PC-9 (cell line): Measurements from ENCODE around the gene RARS1. TPM values are rescaled to one million over a fixed set of nuclear protein-coding genes. Genes with fewer than 3 reads are reported as not detected.
"Not testable (repeated sequence)": the region's sequence is repeated elsewhere in the genome, so short reads cannot be mapped to it uniquely, and the experiment has no call there.

ENCODE experiments used
- BruUV-seq: library from RNA; stranded (reverse); fragments of 400-500 nt; replicated peaks from 2 replicates; lab custom pipeline; 2021; lab: Mats Ljungman, UMichigan
- CTCF ChIA-PET: fragments of 300-600 bp; sonication (Branson Sonifier 250); formaldehyde crosslinking; loops from one replicate; lab custom pipeline; 2022; ENCODE audit warnings: antibody characterized with exemption; lab: Charles Lee
- POLR2A ChIA-PET: fragments of 300-600 bp; sonication (Branson Sonifier 250); formaldehyde crosslinking; loops from one replicate; lab custom pipeline; 2022; ENCODE audit warnings: antibody characterized with exemption; ENCODE audit not compliant: unreplicated experiment; lab: Charles Lee
- DNase-seq, 2 experiments: peaks; one replicate each; pipeline versions ENCODE4 v3.0.0 to v3.0.0-alpha.2; 2015 to 2022; ENCODE audit warnings: mixed read lengths in 1 of 2
- H2AFZ ChIP-seq: fragments of 200-600 bp; sonication (generic); 2 replicates; pipeline ENCODE4 v1.8.1; 2017; ENCODE audit warnings: antibody characterized with exemption
- H3F3A ChIP-seq: fragments of 200-600 bp; sonication (generic); 2 replicates; pipeline ENCODE4 v1.8.1; 2017; ENCODE audit warnings: antibody characterized with exemption, mild to moderate bottlenecking, low read depth; ENCODE audit not compliant: insufficient read depth
- H3K27ac ChIP-seq: fragments of 200-600 bp; sonication (generic); 2 replicates; pipeline ENCODE4 v1.6.1; 2016; ENCODE audit warnings: mixed run types
- H3K27me3 ChIP-seq: fragments of 200-600 bp; sonication (generic); 2 replicates; pipeline ENCODE4 v1.6.1; 2016; ENCODE audit warnings: low read depth, mixed run types; ENCODE audit not compliant: insufficient read depth
- H3K36me3 ChIP-seq: fragments of 200-600 bp; sonication (generic); 2 replicates; pipeline ENCODE4 v1.6.1; 2016; ENCODE audit warnings: low read depth, mixed run types
- H3K4me1 ChIP-seq: fragments of 200-600 bp; sonication (generic); replicated peaks from 2 replicates; pipeline ENCODE4 v1.6.1; 2016; ENCODE audit warnings: mixed run types; ENCODE audit not compliant: insufficient read depth
- H3K4me2 ChIP-seq: fragments of 200-600 bp; sonication (generic); 2 replicates; pipeline ENCODE4 v1.6.1; 2017; ENCODE audit warnings: mixed run types
- H3K4me3 ChIP-seq: fragments of 200-600 bp; sonication (generic); 2 replicates; pipeline ENCODE4 v1.6.1; 2016; ENCODE audit warnings: mixed run types
- H3K79me2 ChIP-seq: fragments of 200-600 bp; sonication (generic); 2 replicates; pipeline ENCODE4 v1.6.1; 2017; ENCODE audit warnings: low read depth, mixed run types
- H3K9me2 ChIP-seq: fragments of 200-600 bp; sonication (generic); 2 replicates; pipeline ENCODE4 v1.8.1; 2017; ENCODE audit warnings: mild to moderate bottlenecking; ENCODE audit not compliant: insufficient read depth
- H3K9me3 ChIP-seq: fragments of 200-600 bp; sonication (generic); 2 replicates; pipeline ENCODE4 v1.8.1; 2016; ENCODE audit warnings: low read depth; ENCODE audit not compliant: insufficient read depth
- H4K20me1 ChIP-seq: fragments of 200-600 bp; sonication (generic); 2 replicates; pipeline ENCODE4 v1.8.1; 2017; ENCODE audit not compliant: insufficient read depth
- CTCF ChIP-seq: fragments of 200-600 bp; sonication (generic); conservative IDR thresholded peaks from 2 replicates; pipeline ENCODE4 v1.6.1; 2017; ENCODE audit warnings: mixed run types, antibody characterized with exemption, mild to moderate bottlenecking, moderate library complexity
- EZH2 ChIP-seq: fragments of 200-600 bp; sonication (generic); IDR thresholded peaks from 2 replicates; pipeline ENCODE4 v1.8.0; 2017; ENCODE audit warnings: antibody characterized with exemption, low read depth
- intact Hi-C: fragments of 100-400 bp; cut with micrococcal nuclease; formaldehyde crosslinking; loops from one replicate; pipeline ENCODE4 v1.10.0; 2022; ENCODE audit not compliant: unreplicated experiment
- total RNA-seq: library from RNA; stranded (reverse); gene quantifications from 2 replicates; pipeline ENCODE4 v1.2.3, GENCODE V29; 2021

Gene RARS1
- total RNA-seq, 1 experiment from 2014 or later: 125 TPM

- no peak overlapping the region for H3K4me3 ChIP-seq
- H3K79me2 ChIP-seq: no peaks in the 10 kb centered on the region
- no peak overlapping the region for H3K4me2 ChIP-seq
- no peaks in the 10 kb centered on the region for H4K20me1 ChIP-seq
- ChIA-PET CTCF (no interaction called here), POLR2A (no interaction called here)
- no peaks in the 10 kb centered on the region for H3K9me3 ChIP-seq
- no TSS peak for BruUV-seq
- DNase-seq: no peak
- H2AFZ ChIP-seq: no peak overlapping the region
- H3K27me3 ChIP-seq: 0 out of 2 replicates have a peak, but pooled peaks cover 4% of the 10 kb centered on the region
- H3K4me1 ChIP-seq: no peaks in the 10 kb centered on the region
- no peaks in the 10 kb centered on the region for H3K36me3 ChIP-seq
- H3F3A ChIP-seq: no peaks in the 10 kb centered on the region
- TF ChIP-seq EZH2 (no peak), CTCF (no peak)
- intact Hi-C loops: no loop called here
- H3K27ac ChIP-seq: no peak overlapping the region
- no peaks in the 10 kb centered on the region for H3K9me2 ChIP-seq
These were observed 44.4 kb downstream of the RARS1 start for GRCh38 chr5:168530621-168531150.

- TF ChIP-seq CTCF (no peak), EZH2 (no peak)
- Histone ChIP-seq H3K79me2 (no peaks in the 10 kb centered on the region), H3K4me1 (no peaks in the 10 kb centered on the region), H3F3A (no peaks in the 10 kb centered on the region), H3K4me2 (no peak overlapping the region), H2AFZ (no peak overlapping the region), H3K36me3 (no peaks in the 10 kb centered on the region), H3K27me3 (0 out of 2 replicates have a peak, but pooled peaks cover 4% of the 10 kb centered on the region), H3K27ac (no peak overlapping the region), H4K20me1 (no peaks in the 10 kb centered on the region), H3K4me3 (no peak overlapping the region), H3K9me3 (no peaks in the 10 kb centered on the region), H3K9me2 (no peaks in the 10 kb centered on the region)
- POLR2A ChIA-PET: no interaction called here
- no TSS peak for BruUV-seq
- no peak for DNase-seq
- CTCF ChIA-PET: no interaction called here
- intact Hi-C loops: no loop called here
These were observed 44.9 kb downstream of the RARS1 start for GRCh38 chr5:168531191-168531590.

GRCh38 chr5:168531987-168532864 lies 46.0 kb downstream of the RARS1 start:
- 0 out of 2 replicates have a peak, but pooled peaks cover 4% of the 10 kb centered on the region for H3K27me3 ChIP-seq

GRCh38 chr5:168534351-168534750 lies 48.1 kb downstream of the RARS1 start:
- BruUV-seq, H3K4me1 ChIP-seq, H3K4me3 ChIP-seq, DNase-seq, H3K36me3 ChIP-seq, H3K79me2 ChIP-seq, intact Hi-C loops, CTCF ChIA-PET, H2AFZ ChIP-seq, H3K9me3 ChIP-seq, H3K4me2 ChIP-seq, POLR2A ChIA-PET, H4K20me1 ChIP-seq, H3K9me2 ChIP-seq, H3F3A ChIP-seq, H3K27me3 ChIP-seq, H3K27ac ChIP-seq: not testable (repeated sequence)

More at GRCh38 chr5:168531987-168532864, 46.0 kb downstream of the RARS1 start:
- H3K9me2 ChIP-seq: no peaks in the 10 kb centered on the region
- no peaks in the 10 kb centered on the region for H3K9me3 ChIP-seq
- TF ChIP-seq CTCF (no peak), EZH2 (no peak)
- H3K4me3 ChIP-seq: no peak overlapping the region
- no peaks in the 10 kb centered on the region for H3F3A ChIP-seq
- H4K20me1 ChIP-seq: no peaks in the 10 kb centered on the region
- no peak overlapping the region for H2AFZ ChIP-seq
- ChIA-PET CTCF (no interaction called here), POLR2A (no interaction called here)
- no peaks in the 10 kb centered on the region for H3K36me3 ChIP-seq
- DNase-seq: no peak
- intact Hi-C loops: no loop called here
- no TSS peak for BruUV-seq
- H3K27ac ChIP-seq: no peak overlapping the region
- H3K4me1 ChIP-seq: no peaks in the 10 kb centered on the region
- H3K4me2 ChIP-seq: no peak overlapping the region
- H3K79me2 ChIP-seq: no peaks in the 10 kb centered on the region
